WTC11 (cell line): ENCODE measurements around the gene IL4R. TPM values are rescaled to one million over a fixed set of nuclear protein-coding genes. Genes with fewer than 3 reads are reported as not detected.

Experiments used
- ATAC-seq: fragments of 200-7000 bp; cut with Tn5 transposase; 2 replicates; pipeline ENCODE4 v1.10.0; 2021; ENCODE audit warnings: mild to moderate bottlenecking, moderate library complexity
- CTCF ChIA-PET: fragments of 300-600 bp; sonication (Branson Sonifier 250); formaldehyde crosslinking; loops from one replicate; lab custom pipeline; 2021; ENCODE audit warnings: antibody characterized with exemption; lab: Charles Lee
- POLR2A ChIA-PET: fragments of 350-600 bp; sonication (Branson Sonifier 250); formaldehyde crosslinking; loops from one replicate; lab custom pipeline; 2021; ENCODE audit warnings: antibody characterized with exemption; lab: Charles Lee
- DNase-seq: peaks from one replicate; pipeline ENCODE4 v3.0.0; 2021; ENCODE audit warnings: low spot score
- H3K27ac Mint-ChIP-seq: 2 replicates; pipeline ENCODE4 v1.8.0; 2021; ENCODE audit warnings: mixed read lengths
- H3K27me3 Mint-ChIP-seq: 2 replicates; pipeline ENCODE4 v1.8.0; 2021; ENCODE audit warnings: low read depth, mild to moderate bottlenecking, moderate library complexity, mixed read lengths
- H3K36me3 Mint-ChIP-seq: 2 replicates; pipeline ENCODE4 v1.8.0; 2021; ENCODE audit warnings: mixed read lengths
- H3K4me1 Mint-ChIP-seq: 2 replicates; pipeline ENCODE4 v1.8.0; 2022; ENCODE audit warnings: mixed read lengths
- H3K4me3 Mint-ChIP-seq: 2 replicates; pipeline ENCODE4 v1.8.0; 2021; ENCODE audit warnings: mild to moderate bottlenecking, moderate library complexity, mixed read lengths
- H3K9me3 Mint-ChIP-seq: 2 replicates; pipeline ENCODE4 v1.8.0; 2021; ENCODE audit warnings: mixed read lengths
- ATF1 ChIP-seq: sonication (generic); formaldehyde crosslinking; IDR thresholded peaks from 2 replicates; pipeline ENCODE4 v1.8.1; 2023; ENCODE audit warnings: mild to moderate bottlenecking, moderate library complexity, missing genetic modification reagents
- ESRRA ChIP-seq: sonication (generic); formaldehyde crosslinking; IDR thresholded peaks from 2 replicates; pipeline ENCODE4 v1.8.1; 2022; ENCODE audit warnings: mild to moderate bottlenecking, missing genetic modification reagents, borderline replicate concordance
- IRF2 ChIP-seq: sonication (generic); formaldehyde crosslinking; IDR thresholded peaks from 2 replicates; pipeline ENCODE4 v1.8.0; 2022; ENCODE audit warnings: low read depth, missing genetic modification reagents, borderline replicate concordance
- JAZF1 ChIP-seq: fragments of 250-450 bp; sonication (Bioruptor Pico); IDR thresholded peaks from 2 replicates; pipeline ENCODE4 v1.9.0; 2021; ENCODE audit warnings: moderate library complexity, mild to moderate bottlenecking, inconsistent platforms
- KAT7 ChIP-seq: sonication (generic); formaldehyde crosslinking; IDR thresholded peaks from 2 replicates; pipeline ENCODE4 v1.8.1; 2023; ENCODE audit warnings: missing genetic modification reagents, mild to moderate bottlenecking, borderline replicate concordance
- MXD4 ChIP-seq: fragments of 250-450 bp; sonication (Bioruptor Pico); IDR thresholded peaks from 2 replicates; pipeline ENCODE4 v1.8.0; 2021; ENCODE audit warnings: mild to moderate bottlenecking, moderate library complexity, borderline replicate concordance
- NR2C2 ChIP-seq: sonication (generic); formaldehyde crosslinking; IDR thresholded peaks from 2 replicates; pipeline ENCODE4 v1.8.0; 2022; ENCODE audit warnings: mild to moderate bottlenecking, missing genetic modification reagents
- RORB ChIP-seq: fragments of 250-450 bp; sonication (Bioruptor Pico); IDR thresholded peaks from 2 replicates; pipeline ENCODE4 v1.9.0; 2021; ENCODE audit warnings: mild to moderate bottlenecking
- TEAD1 ChIP-seq: sonication (generic); formaldehyde crosslinking; IDR thresholded peaks from 2 replicates; pipeline ENCODE4 v1.8.0; 2022; ENCODE audit warnings: mild to moderate bottlenecking, missing genetic modification reagents
- ZBTB21 ChIP-seq: sonication (generic); formaldehyde crosslinking; IDR thresholded peaks from 2 replicates; pipeline ENCODE4 v1.8.1; 2023; ENCODE audit warnings: mild to moderate bottlenecking, missing genetic modification reagents, borderline replicate concordance
- ZNF232 ChIP-seq: sonication (generic); formaldehyde crosslinking; IDR thresholded peaks from 2 replicates; pipeline ENCODE4 v1.8.0; 2022; ENCODE audit warnings: mild to moderate bottlenecking, missing genetic modification reagents
- ZNF396 ChIP-seq: fragments of 250-450 bp; sonication (Bioruptor Pico); IDR thresholded peaks from 2 replicates; pipeline ENCODE4 v1.8.0; 2021; ENCODE audit warnings: mild to moderate bottlenecking, moderate library complexity, borderline replicate concordance
- total RNA-seq: library from RNA; stranded (reverse); gene quantifications from 3 replicates; pipeline ENCODE4 v1.2.3, GENCODE V29; 2021
- TF ChIP-seq, protein P1 (sequence below): sonication (generic); formaldehyde crosslinking; IDR thresholded peaks from 2 replicates; pipeline ENCODE4 v1.8.1; 2023; ENCODE audit warnings: mild to moderate bottlenecking, missing genetic modification reagents, borderline replicate concordance
- TF ChIP-seq, protein P2 (sequence below): sonication (generic); formaldehyde crosslinking; IDR thresholded peaks from 2 replicates; pipeline ENCODE4 v1.8.0; 2022; ENCODE audit warnings: mild to moderate bottlenecking, missing genetic modification reagents
- TF ChIP-seq, protein P3 (sequence below): fragments of 250-450 bp; sonication (Bioruptor Pico); IDR thresholded peaks from 2 replicates; pipeline ENCODE4 v1.9.0; 2021; ENCODE audit warnings: moderate library complexity, mild to moderate bottlenecking, inconsistent platforms, borderline replicate concordance
- TF ChIP-seq, protein P4 (sequence below): sonication (generic); formaldehyde crosslinking; IDR thresholded peaks from 2 replicates; pipeline ENCODE4 v1.8.1; 2022; ENCODE audit warnings: mild to moderate bottlenecking, missing genetic modification reagents, moderate library complexity, borderline replicate concordance
- TF ChIP-seq, protein P5 (sequence below): fragments of 250-450 bp; sonication (Bioruptor Pico); IDR thresholded peaks from 2 replicates; pipeline ENCODE4 v1.9.0; 2021; ENCODE audit warnings: mild to moderate bottlenecking
- TF ChIP-seq, protein P6 (sequence below): fragments of 250-450 bp; sonication (Bioruptor Pico); IDR thresholded peaks from 2 replicates; pipeline ENCODE4 v1.8.0; 2021; ENCODE audit warnings: mild to moderate bottlenecking
- TF ChIP-seq, protein P7 (sequence below): sonication (generic); formaldehyde crosslinking; IDR thresholded peaks from 2 replicates; pipeline ENCODE4 v1.8.0; 2022; ENCODE audit warnings: mild to moderate bottlenecking, missing genetic modification reagents
- TF ChIP-seq, protein P8 (sequence below): fragments of 250-450 bp; sonication (Bioruptor Pico); IDR thresholded peaks from 2 replicates; pipeline ENCODE4 v1.9.0; 2021; ENCODE audit warnings: mild to moderate bottlenecking, borderline replicate concordance

IL4R gene
- total RNA-seq, 1 experiment from 2014 or later: 28.7 TPM

DNA sequence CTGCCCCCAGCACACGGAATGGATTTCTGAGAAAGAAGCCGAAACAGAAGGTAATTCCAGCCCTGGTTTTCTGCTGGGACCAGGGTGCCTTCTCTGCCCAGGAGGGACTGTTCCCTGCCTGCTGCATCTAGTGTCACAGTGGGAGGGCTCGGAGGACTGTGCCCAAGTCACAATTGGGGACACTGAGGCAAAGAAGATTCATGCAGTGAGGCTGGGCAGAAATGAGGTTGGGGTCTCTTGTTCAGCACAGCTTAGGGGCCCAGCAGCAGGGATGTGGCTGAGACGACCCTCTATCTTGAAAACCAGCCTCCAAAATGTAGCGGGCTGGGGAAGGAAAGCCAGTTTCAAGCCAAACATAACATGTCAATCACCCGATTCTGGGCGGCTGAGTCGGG is 88.8 kb downstream of the IL4R start (continued):
- no peak for TF ChIP-seq RORB (CRISPR knock-in tag)
- no peak for TF ChIP-seq ZBTB21
- no peak for TF ChIP-seq IRF2 (CRISPR knock-in tag)
- TF ChIP-seq, protein P1, sequence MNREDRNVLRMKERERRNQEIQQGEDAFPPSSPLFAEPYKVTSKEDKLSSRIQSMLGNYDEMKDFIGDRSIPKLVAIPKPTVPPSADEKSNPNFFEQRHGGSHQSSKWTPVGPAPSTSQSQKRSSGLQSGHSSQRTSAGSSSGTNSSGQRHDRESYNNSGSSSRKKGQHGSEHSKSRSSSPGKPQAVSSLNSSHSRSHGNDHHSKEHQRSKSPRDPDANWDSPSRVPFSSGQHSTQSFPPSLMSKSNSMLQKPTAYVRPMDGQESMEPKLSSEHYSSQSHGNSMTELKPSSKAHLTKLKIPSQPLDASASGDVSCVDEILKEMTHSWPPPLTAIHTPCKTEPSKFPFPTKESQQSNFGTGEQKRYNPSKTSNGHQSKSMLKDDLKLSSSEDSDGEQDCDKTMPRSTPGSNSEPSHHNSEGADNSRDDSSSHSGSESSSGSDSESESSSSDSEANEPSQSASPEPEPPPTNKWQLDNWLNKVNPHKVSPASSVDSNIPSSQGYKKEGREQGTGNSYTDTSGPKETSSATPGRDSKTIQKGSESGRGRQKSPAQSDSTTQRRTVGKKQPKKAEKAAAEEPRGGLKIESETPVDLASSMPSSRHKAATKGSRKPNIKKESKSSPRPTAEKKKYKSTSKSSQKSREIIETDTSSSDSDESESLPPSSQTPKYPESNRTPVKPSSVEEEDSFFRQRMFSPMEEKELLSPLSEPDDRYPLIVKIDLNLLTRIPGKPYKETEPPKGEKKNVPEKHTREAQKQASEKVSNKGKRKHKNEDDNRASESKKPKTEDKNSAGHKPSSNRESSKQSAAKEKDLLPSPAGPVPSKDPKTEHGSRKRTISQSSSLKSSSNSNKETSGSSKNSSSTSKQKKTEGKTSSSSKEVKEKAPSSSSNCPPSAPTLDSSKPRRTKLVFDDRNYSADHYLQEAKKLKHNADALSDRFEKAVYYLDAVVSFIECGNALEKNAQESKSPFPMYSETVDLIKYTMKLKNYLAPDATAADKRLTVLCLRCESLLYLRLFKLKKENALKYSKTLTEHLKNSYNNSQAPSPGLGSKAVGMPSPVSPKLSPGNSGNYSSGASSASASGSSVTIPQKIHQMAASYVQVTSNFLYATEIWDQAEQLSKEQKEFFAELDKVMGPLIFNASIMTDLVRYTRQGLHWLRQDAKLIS (CRISPR knock-in tag): no peak
- TF ChIP-seq, protein P2, sequence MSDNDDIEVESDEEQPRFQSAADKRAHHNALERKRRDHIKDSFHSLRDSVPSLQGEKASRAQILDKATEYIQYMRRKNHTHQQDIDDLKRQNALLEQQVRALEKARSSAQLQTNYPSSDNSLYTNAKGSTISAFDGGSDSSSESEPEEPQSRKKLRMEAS (CRISPR knock-in tag): no peak
- TF ChIP-seq NR2C2: no peak
- TF ChIP-seq, protein P3, sequence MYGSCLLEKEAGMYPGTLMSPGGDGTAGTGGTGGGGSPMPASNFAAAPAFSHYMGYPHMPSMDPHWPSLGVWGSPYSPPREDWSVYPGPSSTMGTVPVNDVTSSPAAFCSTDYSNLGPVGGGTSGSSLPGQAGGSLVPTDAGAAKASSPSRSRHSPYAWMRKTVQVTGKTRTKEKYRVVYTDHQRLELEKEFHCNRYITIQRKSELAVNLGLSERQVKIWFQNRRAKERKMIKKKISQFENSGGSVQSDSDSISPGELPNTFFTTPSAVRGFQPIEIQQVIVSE (CRISPR knock-in tag): no peak

DNA sequence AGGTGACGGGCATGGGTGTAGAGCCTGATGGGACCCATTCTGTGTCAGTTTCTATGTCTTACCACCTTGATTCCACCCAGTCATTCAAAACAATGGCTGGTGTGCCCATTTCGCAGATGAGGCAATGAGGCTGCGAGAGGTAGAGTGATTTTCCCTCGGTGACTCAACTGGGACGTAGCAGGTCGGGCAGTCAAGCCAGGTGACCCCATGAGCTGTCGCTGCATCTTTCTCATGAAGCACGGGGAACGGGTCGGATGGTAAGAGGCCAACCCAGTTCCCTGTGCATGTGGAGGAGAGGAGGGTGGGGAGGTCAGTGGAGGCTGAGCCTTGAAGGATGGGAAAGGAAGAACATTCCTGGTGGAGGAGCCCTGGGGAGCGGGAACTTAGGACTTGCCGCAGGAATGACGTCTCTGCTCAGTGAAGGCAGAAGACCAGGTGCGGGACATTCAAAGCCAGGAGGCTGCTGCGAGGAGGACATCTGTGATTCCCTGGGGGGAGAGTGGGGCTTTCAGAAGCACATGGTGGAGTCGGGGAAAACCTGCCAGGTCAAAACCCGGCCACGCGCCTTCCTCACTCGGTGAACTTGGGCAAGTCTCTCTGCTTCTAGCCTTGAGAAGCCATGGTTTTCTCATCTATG is 89.3 kb downstream of the IL4R start:
- no peak overlapping the region for H3K27ac Mint-ChIP-seq
- TF ChIP-seq, protein P4, sequence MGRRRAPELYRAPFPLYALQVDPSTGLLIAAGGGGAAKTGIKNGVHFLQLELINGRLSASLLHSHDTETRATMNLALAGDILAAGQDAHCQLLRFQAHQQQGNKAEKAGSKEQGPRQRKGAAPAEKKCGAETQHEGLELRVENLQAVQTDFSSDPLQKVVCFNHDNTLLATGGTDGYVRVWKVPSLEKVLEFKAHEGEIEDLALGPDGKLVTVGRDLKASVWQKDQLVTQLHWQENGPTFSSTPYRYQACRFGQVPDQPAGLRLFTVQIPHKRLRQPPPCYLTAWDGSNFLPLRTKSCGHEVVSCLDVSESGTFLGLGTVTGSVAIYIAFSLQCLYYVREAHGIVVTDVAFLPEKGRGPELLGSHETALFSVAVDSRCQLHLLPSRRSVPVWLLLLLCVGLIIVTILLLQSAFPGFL: no peak
- TF ChIP-seq JAZF1 (CRISPR knock-in tag) (no peak), ATF1 (CRISPR knock-in tag) (no peak), KAT7 (no peak), TEAD1 (CRISPR knock-in tag) (no peak), ESRRA (CRISPR knock-in tag) (no peak), NR2C2 (no peak)
- TF ChIP-seq, protein P5, sequence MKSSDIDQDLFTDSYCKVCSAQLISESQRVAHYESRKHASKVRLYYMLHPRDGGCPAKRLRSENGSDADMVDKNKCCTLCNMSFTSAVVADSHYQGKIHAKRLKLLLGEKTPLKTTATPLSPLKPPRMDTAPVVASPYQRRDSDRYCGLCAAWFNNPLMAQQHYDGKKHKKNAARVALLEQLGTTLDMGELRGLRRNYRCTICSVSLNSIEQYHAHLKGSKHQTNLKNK (CRISPR knock-in tag): no peak
- TF ChIP-seq, protein P6, sequence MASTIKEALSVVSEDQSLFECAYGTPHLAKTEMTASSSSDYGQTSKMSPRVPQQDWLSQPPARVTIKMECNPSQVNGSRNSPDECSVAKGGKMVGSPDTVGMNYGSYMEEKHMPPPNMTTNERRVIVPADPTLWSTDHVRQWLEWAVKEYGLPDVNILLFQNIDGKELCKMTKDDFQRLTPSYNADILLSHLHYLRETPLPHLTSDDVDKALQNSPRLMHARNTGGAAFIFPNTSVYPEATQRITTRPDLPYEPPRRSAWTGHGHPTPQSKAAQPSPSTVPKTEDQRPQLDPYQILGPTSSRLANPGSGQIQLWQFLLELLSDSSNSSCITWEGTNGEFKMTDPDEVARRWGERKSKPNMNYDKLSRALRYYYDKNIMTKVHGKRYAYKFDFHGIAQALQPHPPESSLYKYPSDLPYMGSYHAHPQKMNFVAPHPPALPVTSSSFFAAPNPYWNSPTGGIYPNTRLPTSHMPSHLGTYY: no peak
- no peak overlapping the region for H3K4me3 Mint-ChIP-seq
- DNase-seq (no peak), ATAC-seq (no peak)
- H3K9me3 Mint-ChIP-seq: peaks cover 4% of the 10 kb centered on the region; the same call in 1 of the 2 replicates
- POLR2A ChIA-PET: no interaction called here
- H3K27me3 Mint-ChIP-seq: no peaks in the 10 kb centered on the region
- peaks cover 24% of the 10 kb centered on the region for H3K4me1 Mint-ChIP-seq
- CTCF ChIA-PET: no interaction called here
- H3K36me3 Mint-ChIP-seq: no peaks in the 10 kb centered on the region

DNA sequence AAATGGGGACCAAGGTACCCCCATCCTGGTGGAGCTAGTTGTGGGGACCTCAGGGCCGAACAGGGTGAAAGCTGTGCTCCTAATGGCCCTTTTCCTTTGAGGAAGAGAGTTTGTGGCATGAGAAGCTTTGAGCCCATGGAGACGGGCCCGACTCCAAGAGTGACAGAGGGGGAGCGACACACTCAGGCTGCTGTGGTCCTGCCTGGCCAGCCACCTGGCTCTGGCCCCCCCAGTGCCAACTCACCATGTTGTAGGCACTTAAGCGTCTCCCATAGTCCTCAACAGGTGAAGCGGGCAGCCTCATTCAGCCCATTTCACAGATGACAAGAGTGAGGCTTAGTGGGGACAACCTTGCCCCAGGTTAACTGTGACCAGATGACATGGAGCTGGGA is 89.8 kb downstream of the IL4R start:
- DNase-seq: no peak
- H3K27me3 Mint-ChIP-seq: no peaks in the 10 kb centered on the region
- peaks cover 4% of the 10 kb centered on the region; the same call in 1 of the 2 replicates for H3K9me3 Mint-ChIP-seq
- CTCF ChIA-PET: no interaction called here
- POLR2A ChIA-PET: no interaction called here
- H3K4me1 Mint-ChIP-seq: peaks cover 26% of the 10 kb centered on the region
- H3K36me3 Mint-ChIP-seq: no peaks in the 10 kb centered on the region
- no peak overlapping the region for H3K4me3 Mint-ChIP-seq
- no peak for ATAC-seq
- H3K27ac Mint-ChIP-seq: no peak overlapping the region
- TF ChIP-seq ESRRA (CRISPR knock-in tag) (no peak), ZNF232 (CRISPR knock-in tag) (no peak), MXD4 (CRISPR knock-in tag) (no peak), ZNF396 (CRISPR knock-in tag) (no peak)
- TF ChIP-seq, protein P7, sequence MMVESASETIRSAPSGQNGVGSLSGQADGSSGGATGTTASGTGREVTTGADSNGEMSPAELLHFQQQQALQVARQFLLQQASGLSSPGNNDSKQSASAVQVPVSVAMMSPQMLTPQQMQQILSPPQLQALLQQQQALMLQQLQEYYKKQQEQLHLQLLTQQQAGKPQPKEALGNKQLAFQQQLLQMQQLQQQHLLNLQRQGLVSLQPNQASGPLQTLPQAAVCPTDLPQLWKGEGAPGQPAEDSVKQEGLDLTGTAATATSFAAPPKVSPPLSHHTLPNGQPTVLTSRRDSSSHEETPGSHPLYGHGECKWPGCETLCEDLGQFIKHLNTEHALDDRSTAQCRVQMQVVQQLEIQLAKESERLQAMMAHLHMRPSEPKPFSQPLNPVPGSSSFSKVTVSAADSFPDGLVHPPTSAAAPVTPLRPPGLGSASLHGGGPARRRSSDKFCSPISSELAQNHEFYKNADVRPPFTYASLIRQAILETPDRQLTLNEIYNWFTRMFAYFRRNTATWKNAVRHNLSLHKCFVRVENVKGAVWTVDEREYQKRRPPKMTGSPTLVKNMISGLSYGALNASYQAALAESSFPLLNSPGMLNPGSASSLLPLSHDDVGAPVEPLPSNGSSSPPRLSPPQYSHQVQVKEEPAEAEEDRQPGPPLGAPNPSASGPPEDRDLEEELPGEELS (CRISPR knock-in tag): no peak
- TF ChIP-seq, protein P8, sequence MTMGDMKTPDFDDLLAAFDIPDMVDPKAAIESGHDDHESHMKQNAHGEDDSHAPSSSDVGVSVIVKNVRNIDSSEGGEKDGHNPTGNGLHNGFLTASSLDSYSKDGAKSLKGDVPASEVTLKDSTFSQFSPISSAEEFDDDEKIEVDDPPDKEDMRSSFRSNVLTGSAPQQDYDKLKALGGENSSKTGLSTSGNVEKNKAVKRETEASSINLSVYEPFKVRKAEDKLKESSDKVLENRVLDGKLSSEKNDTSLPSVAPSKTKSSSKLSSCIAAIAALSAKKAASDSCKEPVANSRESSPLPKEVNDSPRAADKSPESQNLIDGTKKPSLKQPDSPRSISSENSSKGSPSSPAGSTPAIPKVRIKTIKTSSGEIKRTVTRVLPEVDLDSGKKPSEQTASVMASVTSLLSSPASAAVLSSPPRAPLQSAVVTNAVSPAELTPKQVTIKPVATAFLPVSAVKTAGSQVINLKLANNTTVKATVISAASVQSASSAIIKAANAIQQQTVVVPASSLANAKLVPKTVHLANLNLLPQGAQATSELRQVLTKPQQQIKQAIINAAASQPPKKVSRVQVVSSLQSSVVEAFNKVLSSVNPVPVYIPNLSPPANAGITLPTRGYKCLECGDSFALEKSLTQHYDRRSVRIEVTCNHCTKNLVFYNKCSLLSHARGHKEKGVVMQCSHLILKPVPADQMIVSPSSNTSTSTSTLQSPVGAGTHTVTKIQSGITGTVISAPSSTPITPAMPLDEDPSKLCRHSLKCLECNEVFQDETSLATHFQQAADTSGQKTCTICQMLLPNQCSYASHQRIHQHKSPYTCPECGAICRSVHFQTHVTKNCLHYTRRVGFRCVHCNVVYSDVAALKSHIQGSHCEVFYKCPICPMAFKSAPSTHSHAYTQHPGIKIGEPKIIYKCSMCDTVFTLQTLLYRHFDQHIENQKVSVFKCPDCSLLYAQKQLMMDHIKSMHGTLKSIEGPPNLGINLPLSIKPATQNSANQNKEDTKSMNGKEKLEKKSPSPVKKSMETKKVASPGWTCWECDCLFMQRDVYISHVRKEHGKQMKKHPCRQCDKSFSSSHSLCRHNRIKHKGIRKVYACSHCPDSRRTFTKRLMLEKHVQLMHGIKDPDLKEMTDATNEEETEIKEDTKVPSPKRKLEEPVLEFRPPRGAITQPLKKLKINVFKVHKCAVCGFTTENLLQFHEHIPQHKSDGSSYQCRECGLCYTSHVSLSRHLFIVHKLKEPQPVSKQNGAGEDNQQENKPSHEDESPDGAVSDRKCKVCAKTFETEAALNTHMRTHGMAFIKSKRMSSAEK (CRISPR knock-in tag): no peak
